Hematopoietic multipotent progenitor cell (in vitro differentiated cells): Measurements from ENCODE around the gene RHBDL2. TPM values are rescaled to one million over a fixed set of nuclear protein-coding genes. Genes with fewer than 3 reads are reported as not detected.
"Not testable (repeated sequence)": the region's sequence is repeated elsewhere in the genome, so short reads cannot be mapped to it uniquely, and the experiment has no call there.

Source experiments
- DNase-seq, 3 donors: peaks; one replicate each; pipeline ENCODE4 v3.0.0-alpha.2; 2011 to 2015; ENCODE audit warnings: low read depth in 2 of 3, low spot score in 2 of 3
- total RNA-seq: library from RNA; depleted of rRNA; stranded (reverse); fragments of >200 nt; gene quantifications from one replicate; pipeline ENCODE4 v1.2.3, GENCODE V29; 2012

Gene RHBDL2
- total RNA-seq, 1 donor, result under 0.01 TPM

DNA sequence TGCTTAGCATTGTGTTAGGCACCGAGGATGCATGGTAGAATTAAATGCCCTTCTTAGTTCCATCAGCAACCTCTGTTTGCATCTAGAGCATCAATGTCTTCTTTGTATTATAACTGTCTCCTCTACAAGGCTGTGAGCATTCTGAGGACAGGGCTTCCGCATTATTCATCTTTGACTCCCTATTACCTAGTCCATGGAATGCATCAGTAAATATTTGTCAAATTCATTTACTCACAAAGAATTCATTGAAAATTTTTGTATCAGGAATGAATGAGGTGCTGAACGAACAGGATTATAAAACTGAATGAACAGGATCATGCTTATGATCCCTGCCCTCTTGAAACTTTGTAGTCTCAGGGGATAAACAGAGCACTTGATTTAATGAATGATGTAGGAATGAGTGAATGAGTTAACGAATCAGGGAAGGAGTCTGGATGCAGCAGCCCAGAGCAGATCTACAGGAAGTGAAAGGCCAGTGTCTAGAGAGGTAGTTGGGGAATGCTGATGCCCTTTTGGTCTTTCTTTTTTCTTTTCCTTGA is 2.8 kb downstream of the RHBDL2 start:
- no peak for DNase-seq

DNA sequence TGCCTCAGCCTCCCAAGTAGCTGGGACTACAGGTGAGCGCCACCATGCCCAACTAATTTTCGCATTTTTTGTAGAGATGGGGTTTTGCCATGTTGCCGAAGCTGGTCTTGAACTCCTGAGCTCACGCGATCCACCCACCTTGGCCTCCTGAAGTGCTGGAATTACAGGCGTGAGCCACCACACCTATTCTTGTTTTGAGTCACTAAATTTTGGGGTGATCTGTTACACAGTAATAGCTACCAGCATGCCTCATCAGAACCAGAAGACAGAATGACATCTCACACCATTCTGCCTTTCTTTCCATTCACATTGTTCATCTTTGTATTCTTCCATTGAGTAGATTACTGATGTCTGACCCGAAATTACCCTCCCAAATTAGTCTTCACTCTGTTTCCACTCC is 9.1 kb downstream of the RHBDL2 start:
- DNase-seq, result no peak

DNA sequence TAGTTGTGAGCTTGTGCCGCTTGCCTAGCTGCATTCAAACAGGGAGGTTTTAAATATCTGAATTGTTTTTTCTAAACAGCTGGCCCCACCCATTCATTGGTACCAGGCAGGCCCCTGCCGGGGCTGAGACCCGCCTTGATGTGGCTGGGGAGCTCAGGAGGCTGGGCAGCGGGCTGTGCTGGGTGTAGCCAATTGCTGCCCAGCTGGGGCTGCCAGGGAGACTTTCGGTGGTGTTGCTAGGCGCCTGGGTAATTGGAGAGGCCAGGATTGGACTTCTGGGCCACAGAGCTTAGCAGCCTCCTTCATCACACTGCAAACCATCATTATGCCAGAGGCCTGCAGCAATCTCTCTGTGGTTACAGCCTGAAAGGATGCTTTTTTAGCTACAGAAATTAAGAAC is 12.2 kb downstream of the RHBDL2 start:
- DNase-seq, result no peak

DNA sequence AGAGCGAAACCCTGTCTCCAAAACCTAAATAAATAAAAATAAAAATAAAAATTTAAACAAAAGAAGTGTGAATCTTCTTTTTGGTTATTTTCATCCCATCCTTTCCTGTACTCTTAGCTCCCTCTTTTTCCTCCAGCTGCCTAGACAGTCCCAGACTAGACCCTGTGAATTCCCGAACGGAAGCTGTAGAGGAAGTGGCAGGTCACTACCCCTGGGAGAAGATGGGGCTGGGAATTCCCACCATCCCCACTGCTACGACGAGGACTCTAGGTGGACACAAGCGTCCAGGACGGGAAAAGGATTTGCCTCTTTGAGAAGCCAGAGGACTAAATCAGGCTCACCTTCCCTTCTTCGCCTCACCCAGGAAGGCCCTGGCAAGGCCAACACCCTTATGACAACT is 12.6 kb downstream of the RHBDL2 start:
- DNase-seq, result no peak

DNA sequence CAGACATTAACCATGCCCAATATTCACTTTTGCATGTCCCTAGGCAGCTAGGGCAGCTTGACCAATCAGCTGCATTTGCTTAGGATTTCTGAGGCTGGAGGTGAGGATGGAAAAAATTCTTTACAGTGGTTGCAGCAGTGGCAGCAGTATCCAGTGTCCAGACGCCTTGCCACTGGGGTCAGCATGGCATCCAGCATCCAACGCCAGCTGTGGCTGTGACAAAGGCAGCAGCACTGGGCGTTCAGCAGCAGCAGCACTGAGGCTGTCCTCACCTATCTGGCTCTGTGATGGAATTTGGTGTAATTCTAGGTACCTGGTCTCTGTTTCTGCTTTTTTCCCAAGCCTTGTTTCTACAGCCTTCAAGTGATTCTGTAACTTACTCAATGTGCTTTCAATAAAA is 15.5 kb downstream of the RHBDL2 start:
- DNase-seq, result no peak

DNA sequence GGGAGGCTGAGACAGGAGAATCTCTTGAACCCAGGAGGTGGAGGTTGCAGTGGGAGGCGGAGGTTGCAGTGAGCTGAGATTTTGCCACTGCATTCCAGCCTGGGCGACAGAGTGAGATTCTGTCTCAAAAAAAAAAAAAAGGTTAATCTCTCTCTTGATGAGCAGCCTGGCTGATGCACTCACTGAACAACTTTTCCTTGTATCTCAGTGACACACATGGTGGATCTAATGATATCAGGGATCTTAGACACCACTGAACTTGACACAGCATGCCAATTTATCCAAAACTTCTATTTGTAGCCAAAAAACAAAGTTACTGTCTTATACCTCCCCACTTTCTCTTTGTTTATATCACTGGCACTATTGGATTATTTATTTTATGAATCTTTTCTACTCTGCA is 16.2 kb downstream of the RHBDL2 start:
- DNase-seq, result no peak

DNA sequence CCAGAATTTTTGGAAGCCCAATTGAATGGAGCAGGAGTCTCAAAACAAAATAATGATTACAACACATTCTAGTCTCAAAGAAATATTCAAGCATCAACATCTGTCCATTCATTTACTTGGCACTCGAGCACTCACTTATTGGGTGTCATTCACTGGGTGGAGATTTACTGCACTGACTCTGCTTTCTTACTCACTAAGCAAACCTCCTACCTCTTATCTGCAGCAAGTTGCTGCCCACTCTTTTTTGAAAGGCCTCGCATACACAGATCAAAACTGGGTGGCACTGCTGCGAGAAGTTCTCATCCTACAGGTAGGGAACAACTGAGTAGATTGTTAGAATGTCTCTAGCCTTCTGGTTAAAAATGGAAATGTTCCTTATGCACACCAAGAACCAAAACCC is 18.0 kb downstream of the RHBDL2 start:
- no peak for DNase-seq

DNA sequence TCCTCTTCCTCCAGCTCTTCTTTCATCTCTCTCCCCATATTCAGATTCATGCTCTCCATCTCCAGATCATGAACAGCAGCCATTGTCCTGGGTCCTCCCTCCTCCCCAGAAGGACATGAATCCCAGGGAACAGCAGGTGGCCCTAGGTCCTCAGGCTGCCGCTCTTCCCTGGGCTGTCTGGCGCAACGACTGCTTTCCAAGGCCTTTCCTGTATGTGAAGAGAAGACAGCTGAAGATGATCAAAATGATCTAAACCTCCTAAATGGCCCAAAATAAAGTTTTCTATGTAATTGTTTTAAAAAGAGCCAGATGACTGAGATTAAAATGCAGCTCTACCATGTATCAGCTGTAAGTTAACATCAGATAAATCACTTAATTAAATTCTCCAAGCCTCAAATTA is 22.5 kb downstream of the RHBDL2 start:
- no peak for DNase-seq

DNA sequence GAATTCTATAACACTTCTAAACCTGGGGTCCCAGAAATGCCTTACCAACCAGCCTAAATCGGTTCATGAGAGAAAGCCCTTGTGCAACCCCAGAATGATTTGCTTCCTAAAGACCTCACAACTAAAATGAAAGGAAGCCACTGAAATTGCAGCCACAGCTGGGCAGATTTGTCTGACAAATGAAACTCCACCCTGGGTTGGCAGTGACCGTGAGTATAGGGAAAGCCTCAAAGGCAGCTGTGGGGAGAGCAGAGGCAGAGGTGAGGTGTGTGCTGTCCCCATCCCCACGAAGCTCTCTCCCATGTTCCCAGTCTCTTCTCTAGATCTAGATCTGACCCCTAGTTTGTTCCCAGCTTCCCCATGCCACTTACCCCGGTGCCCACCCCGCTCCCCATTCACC is 23.1 kb downstream of the RHBDL2 start:
- no peak for DNase-seq

DNA sequence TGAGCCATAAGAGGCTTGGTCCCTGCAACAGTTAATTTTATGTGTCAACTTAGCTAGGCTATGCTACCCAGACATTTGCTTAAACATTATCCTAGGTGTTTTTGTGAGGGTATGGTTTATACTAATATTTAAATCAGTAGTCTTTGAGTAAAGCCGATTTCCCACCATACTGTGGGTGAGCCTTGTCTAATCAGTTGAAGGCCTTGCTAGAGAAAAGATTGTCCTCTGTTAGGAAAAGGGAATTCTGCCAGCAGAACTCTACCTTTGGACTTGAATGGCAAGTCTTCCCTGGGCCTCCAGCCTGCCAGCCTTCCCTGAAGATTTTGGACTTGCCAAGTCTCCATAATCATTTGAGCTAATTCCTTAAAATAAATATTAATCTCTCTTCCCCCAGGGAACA is 23.9 kb downstream of the RHBDL2 start:
- DNase-seq, result no peak

DNA sequence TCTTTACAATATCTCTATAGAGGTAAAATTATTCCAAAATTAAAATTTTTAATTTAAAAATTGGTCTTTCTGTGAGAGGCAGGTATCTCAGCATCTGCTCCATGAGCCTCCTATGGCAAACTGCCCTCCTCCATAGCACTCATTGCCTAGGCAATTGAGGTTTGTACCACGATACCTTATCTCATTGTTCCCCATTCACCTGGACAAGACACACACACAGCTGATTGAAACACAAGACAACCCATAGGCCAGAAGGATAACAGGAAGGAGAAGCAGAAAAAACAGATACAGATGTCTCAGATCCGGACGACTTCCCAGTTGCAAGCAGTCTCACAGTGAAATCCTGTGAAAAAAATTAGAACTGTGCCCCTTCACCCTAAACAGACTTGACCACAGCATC is 24.3 kb downstream of the RHBDL2 start:
- no peak for DNase-seq

DNA sequence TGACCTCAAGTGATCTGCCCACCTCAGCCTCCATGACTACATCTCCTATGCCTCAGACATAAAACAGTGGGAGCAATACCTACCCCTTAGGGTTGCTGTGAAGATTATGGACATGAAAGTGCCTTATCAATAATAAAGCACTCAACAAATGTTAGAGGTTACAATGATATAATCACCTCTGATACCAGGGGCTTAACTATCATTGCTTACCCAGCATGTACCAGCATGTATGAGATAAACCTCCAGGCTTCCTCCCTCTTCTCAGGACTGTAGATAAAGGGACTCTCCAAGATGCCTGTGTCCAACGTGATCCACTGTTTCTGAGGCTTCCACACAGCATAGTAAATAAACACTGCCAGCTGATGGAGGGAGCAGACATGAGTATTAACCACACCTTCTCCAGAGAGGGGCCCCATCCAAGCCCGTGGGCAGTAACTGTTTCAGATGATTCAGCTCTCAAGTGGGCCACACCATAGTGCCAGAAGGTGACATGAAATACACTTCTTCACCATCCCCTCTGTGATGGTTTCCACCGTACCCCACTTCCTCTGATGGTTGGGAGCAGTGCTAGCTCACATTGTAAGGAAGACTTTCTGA is 26.2 kb downstream of the RHBDL2 start:
- DNase-seq, result peak in 2 of 3 donors; percentile 33 to 39

DNA sequence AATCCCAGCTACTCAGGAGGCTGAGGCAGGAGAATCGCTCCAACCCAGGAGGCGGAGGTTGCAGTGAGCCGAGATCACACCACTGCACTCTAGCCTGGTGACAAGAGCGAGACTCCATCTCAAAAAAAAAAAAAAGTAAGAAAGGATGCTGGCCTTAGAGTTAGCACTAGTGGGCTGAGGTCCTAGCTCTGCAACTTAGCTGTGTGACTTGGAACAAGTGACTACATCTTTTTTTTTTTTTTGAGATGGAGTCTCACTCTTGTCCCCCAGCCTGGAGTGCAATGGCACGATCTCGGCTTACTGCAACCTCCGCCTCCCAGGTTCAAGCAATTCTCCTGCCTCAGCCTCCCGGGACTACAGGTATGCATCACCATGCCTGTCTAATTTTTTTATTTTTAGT is 26.7 kb downstream of the RHBDL2 start:
- DNase-seq, result not testable (repeated sequence)

DNA sequence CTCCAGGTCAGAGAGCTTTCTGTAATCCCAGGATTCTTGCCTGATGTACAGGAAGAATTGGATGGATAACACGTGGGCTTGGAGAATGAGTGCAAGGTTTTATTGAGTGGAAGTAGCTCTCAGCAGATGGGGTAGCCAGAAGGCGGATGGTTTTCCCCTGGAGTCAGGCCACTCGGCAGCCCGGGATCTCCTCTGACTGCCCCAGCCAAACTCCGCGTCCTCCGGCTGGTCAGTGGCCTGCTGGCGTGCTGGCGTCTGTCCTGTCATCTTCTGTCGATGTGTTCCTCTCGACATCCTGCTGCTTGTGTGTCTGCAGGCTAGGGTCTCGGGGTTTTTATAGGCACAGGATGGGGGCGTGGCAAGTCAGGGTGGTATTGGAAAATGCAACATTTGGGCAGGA is 32.8 kb downstream of the RHBDL2 start:
- no peak for DNase-seq

DNA sequence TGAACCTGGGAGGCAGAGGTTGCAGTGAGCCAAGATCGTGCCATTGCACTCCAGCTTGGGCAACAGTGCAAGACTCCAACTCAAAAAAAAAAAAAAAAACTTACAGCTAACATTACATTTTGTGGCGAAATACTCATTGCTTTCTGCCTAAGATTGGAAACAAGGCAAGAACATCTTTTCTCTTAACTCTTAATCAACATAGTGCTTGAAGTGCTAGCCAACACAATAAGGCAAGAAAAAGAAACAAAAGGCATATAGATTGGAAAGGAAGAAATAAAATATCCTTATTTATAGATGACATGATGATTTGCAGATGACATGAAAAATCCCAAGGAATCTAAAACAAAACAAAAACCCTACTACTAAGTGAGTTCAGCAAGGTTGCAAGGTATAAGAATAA is 35.6 kb downstream of the RHBDL2 start:
- no peak for DNase-seq

DNA sequence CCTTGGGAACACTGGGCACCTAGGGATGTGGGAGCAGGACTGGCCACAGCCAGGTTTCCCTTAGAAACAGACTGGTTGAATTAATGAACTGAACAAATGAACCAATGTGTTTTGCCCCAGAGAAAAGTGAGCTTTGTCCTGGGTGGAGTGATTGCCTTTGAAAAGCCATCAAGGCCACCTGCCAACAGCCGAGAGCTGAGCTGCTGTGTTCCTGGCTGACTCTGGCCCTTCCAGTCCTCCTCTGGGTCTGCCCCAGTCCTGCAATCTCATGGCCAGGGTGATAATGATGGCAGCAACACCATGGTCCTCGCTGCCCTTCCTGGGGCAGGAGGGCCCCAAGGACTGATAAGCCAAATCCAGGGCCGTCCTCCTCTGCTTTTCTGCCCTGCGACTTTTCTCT is 42.1 kb downstream of the RHBDL2 start:
- no peak for DNase-seq

DNA sequence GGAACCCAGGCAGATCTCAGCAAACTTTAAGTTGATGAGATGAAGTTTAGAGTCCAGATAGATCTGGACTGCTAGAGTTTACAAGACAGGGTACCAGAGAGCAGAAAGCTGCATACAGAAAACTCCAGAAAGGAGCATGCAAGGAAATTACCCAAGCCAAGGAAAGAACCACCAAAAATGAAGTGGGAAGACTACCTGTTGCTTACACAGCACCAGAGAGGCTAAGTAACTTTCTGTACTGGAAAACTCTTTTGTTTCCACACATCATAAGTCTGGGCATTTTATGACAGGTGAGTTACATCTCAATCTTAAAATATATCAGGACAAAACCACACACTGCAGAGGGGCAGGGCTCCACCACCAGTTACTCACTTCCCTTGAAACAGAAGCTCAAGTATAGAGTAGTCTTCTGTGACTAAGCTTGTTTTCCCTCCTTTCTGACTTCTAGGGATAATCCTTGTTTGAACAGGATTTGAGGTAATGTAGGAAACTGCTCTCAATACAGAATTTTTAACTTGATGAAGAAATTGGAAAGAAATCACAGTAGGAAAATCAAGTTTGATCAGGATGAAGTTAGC is 42.9 kb downstream of the RHBDL2 start:
- DNase-seq, result no peak

DNA sequence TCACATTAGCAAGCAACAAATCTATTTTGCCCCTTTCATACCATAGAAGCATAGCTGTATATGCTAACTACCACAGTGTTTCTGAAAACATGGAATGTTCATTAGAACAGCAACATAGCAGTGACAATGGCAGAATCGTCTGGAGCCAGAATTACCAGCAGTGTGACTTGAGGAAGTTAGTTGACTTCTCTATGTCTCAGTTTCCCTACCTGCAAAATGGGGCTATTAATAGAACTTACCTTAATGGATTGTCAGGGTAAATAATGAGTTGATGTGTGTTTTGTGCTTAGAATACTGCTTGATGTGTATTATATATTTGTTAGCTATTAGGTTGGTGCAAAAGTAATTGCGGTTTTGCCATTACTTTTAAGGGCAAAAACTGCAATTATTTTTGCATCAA is 45.5 kb downstream of the RHBDL2 start:
- no peak for DNase-seq

DNA sequence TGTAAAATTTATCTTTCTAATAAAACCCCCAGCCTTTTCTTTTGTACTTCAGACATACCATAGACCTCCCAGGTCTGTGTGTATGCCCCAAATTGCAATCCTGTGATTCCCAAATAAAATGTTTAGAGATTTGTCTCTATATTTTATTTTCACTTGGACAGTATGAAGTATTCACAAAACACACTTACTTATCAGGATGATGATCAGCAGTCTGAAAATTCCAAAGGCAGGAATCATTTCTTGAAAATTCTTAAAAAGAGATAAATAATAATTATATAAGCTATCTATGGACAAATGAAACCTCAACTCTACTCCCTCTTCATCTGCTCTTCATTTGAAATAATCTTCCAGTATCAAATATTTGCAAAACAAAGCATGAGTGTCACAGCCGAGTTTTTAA is 48.7 kb downstream of the RHBDL2 start:
- no peak for DNase-seq

DNA sequence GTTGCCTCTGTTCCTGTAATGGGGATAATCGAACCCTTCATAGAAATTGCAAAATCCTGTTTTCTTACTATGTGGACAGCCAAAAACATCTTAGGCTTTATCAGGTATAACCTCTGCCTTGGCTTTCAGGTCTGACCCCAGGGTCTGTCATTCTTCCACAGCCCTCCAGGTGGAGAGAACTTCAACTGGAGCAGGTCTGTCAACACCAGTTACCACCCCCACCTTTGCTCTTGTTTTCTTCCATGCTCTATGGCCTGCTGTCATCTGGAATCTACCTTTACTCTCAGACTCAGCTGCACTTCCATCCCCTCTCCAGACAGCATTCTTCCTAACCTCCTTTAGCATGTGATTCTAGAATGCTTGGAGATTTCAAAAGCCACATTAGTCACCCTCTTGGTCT is 49.9 kb downstream of the RHBDL2 start:
- DNase-seq, result peak in 1 of 3 donors; percentile 7

DNA sequence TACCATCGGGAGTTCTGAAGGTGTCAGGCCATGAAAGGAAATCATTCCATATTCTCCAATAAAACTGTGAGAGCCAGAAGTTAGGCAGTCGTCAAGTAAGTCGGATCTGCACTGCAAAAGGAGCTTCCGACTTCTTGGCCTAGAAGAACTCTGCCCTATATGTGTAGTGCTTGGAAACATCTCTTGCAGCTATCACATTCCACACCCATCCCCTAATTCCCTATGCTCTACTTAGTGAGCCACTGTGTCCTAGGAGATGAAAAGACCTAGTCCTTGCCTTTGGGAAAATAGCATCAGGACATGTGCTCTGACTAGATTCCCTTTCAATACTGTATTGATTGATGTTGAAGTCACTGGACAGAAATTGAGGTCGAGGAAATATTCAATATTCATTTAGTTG is 52.0 kb downstream of the RHBDL2 start:
- DNase-seq, result no peak

DNA sequence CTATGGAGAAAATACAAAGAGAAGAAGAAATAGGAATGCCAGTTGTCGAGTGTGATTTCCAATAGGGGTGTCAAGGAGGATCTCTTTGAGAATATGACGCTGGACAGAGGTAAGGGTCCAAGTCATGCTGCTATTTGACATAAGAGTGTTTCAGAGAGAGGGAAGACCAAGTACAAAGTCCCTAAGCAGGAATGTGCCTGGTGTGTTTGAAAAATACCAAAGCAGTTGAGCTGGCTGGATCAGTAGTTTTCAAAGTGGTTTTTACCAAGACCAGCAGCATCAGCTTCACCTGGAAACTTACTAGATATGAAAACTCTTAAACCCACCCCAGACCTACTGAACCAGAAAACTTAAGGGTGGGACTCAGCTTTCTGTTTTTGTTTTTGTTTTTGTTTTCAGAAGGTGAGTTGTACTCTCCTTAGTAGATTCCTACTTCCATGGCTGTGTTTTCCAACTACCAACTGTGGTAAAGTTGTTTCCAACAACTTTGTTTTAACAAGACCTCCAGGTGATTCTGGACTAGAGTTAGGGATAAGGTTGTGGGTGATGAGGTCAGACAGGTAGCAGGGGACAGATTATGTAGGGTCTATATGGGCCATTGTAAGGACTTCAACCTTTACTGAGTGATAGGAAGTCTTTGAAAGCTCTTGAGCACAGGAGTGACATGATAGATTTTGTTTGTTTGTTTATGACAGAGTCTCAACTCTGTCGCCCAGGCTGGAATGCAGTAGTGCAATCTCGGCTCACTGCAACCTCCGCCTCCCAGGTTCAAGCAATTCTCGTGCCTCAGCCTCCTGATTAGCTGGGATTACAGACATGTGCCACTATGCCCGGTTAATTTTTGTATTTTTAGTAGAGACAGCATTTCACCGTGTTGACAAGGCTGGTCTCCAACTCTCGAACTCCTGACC is 53.0 kb downstream of the RHBDL2 start:
- no peak for DNase-seq
